GM18502 (cell line): ENCODE measurements around the gene RASL10A.

Source experiments
- ATAC-seq: cut with Tn5 transposase; IDR thresholded peaks from one replicate; pipeline ENCODE4 v1.9.1; 2021; ENCODE audit warnings: mild to moderate bottlenecking; ENCODE audit not compliant: unreplicated experiment, poor library complexity

The RASL10A gene

GRCh38 chr22:29339381-29340235 lies 24.1 kb upstream of the RASL10A start:
- no peak for ATAC-seq

GRCh38 chr22:29338398-29338797 lies 22.9 kb upstream of the RASL10A start:
- ATAC-seq, result no peak

- no peak for ATAC-seq
These were observed 22.3 kb upstream of the RASL10A start for GRCh38 chr22:29337631-29338284.

- no peak for ATAC-seq
These were observed 21.4 kb upstream of the RASL10A start for GRCh38 chr22:29336751-29337490.

GRCh38 chr22:29335656-29336055 lies 20.2 kb upstream of the RASL10A start:
- ATAC-seq, result no peak

GRCh38 chr22:29334696-29335344 lies 19.3 kb upstream of the RASL10A start:
- ATAC-seq, result no peak

GRCh38 chr22:29334148-29334547 lies 18.7 kb upstream of the RASL10A start:
- ATAC-seq, result no peak

- no peak for ATAC-seq
These were observed 17.5 kb upstream of the RASL10A start for GRCh38 chr22:29332886-29333496.

GRCh38 chr22:29331658-29332300 lies 16.3 kb upstream of the RASL10A start:
- ATAC-seq, result no peak

- ATAC-seq, result no peak
These were observed 15.7 kb upstream of the RASL10A start for GRCh38 chr22:29331213-29331612.

- no peak for ATAC-seq
These were observed 15.3 kb upstream of the RASL10A start for GRCh38 chr22:29330753-29331152.

GRCh38 chr22:29330291-29330690 lies 14.8 kb upstream of the RASL10A start:
- ATAC-seq, result no peak

GRCh38 chr22:29329581-29329980 lies 14.1 kb upstream of the RASL10A start:
- no peak for ATAC-seq

- ATAC-seq, result no peak
These were observed 13.3 kb upstream of the RASL10A start for GRCh38 chr22:29328566-29329500.

- no peak for ATAC-seq
These were observed 12.6 kb upstream of the RASL10A start for GRCh38 chr22:29328055-29328454.

- no peak for ATAC-seq
These were observed 11.7 kb upstream of the RASL10A start for GRCh38 chr22:29327089-29327764.

- ATAC-seq, result no peak
These were observed 11.0 kb upstream of the RASL10A start for GRCh38 chr22:29326481-29326880.

- no peak for ATAC-seq
These were observed 10.4 kb upstream of the RASL10A start for GRCh38 chr22:29325785-29326315.
